Small intestine (tissue), 7 donors: ENCODE results near the gene TTC23. TPM values are rescaled to one million over a fixed set of nuclear protein-coding genes. Genes with fewer than 3 reads are reported as not detected.

ENCODE experiments used
- DNase-seq, 2 donors: peaks; one replicate each; pipeline versions ENCODE4 v3.0.0 to v3.0.0-alpha.2; 2013
- FAIRE-seq: peaks from 2 replicates; lab custom pipeline; 2012; peaks lifted over from hg19 to GRCh38; lab: Jason Lieb, UNC
- H3K27ac ChIP-seq, 3 donors: one replicate each; pipeline ENCODE4 v1.5.1; 2013; ENCODE audit warnings: low read length in 2 of 3, mild to moderate bottlenecking in 2 of 3, control low read depth in 1 of 3, inconsistent platforms in 1 of 3, low read depth in 1 of 3, moderate library complexity in 1 of 3
- H3K27me3 ChIP-seq, 3 donors: one replicate each; pipeline ENCODE4 v1.6.1; 2013; ENCODE audit warnings: low read length in 3 of 3, inconsistent platforms in 1 of 3; ENCODE audit not compliant: control insufficient read depth in 3 of 3, insufficient read depth in 3 of 3
- H3K36me3 ChIP-seq, 3 donors: one replicate each; pipeline ENCODE4 v1.6.1; 2013; ENCODE audit warnings: low read length in 3 of 3, inconsistent platforms in 1 of 3, low read depth in 1 of 3, mild to moderate bottlenecking in 1 of 3, moderate library complexity in 1 of 3; ENCODE audit not compliant: control insufficient read depth in 3 of 3, insufficient read depth in 2 of 3
- H3K4me1 ChIP-seq, 3 donors: one replicate each; pipeline ENCODE4 v1.6.1; 2013; ENCODE audit warnings: low read length in 2 of 3, inconsistent platforms in 1 of 3, low read depth in 1 of 3, mild to moderate bottlenecking in 1 of 3, moderate library complexity in 1 of 3; ENCODE audit not compliant: control insufficient read depth in 3 of 3, insufficient read depth in 2 of 3
- H3K4me3 ChIP-seq, 3 donors: one replicate each; pipeline ENCODE4 v1.5.1; 2013; ENCODE audit warnings: low read length in 3 of 3, control low read depth in 1 of 3, inconsistent platforms in 1 of 3, low read depth in 1 of 3, mild to moderate bottlenecking in 1 of 3, moderate library complexity in 1 of 3
- H3K9me3 ChIP-seq, 2 donors: one replicate each; pipeline ENCODE4 v1.6.1; 2013; ENCODE audit warnings: low read depth in 1 of 2, low read length in 1 of 2; ENCODE audit not compliant: control insufficient read depth in 2 of 2, insufficient read depth in 1 of 2
- WGBS, 3 donors: extraction: QIAGEN DNeasy Blood & Tissue Kit; methylation state at CpG; one replicate each; pipeline ENCODE4 v1.1.7; 2013; 5-methylcytosine and 5-hydroxymethylcytosine counted together
- polyA plus RNA-seq, 4 donors: library from polyadenylated mRNA; stranded (reverse) in 3 of 4; unstranded in 1 of 4; fragments of 200-250 nt in 3 of 4; fragments of 120-200 nt in 1 of 4; gene quantifications; one replicate each; pipeline versions ENCODE4 v1.2.1 to v1.2.3, GENCODE V29; 2013
- donor health status: healthy with polysubstance abuse.
- donor health status: control.
- donor health status: control.
- donor health status: Bipolar disorder and iron deficiency.
- donor health status: healthy.

The TTC23 gene
- polyA plus RNA-seq, 4 donors: 3.6 to 17.2 (median 6.3) TPM

GRCh38 chr15:99149366-99149765 is 100.0 kb downstream of the TTC23 start:
- DNase-seq: no peak
- no peak for FAIRE-seq
- WGBS, 3 donors: 93 to 96% (median 96%) methylated on average over 4 of the region's 4 CpGs
- Histone ChIP-seq H3K4me1 (peaks cover 0 to 5% (median 0%) of the 10 kb centered on the region in 3 donors), H3K27me3 (no peaks in the 10 kb centered on the region), H3K36me3 (peaks cover 0 to 45% (median 3%) of the 10 kb centered on the region in 3 donors), H3K9me3 (no peaks in the 10 kb centered on the region), H3K4me3 (no peak overlapping the region), H3K27ac (no peak overlapping the region)

DNA sequence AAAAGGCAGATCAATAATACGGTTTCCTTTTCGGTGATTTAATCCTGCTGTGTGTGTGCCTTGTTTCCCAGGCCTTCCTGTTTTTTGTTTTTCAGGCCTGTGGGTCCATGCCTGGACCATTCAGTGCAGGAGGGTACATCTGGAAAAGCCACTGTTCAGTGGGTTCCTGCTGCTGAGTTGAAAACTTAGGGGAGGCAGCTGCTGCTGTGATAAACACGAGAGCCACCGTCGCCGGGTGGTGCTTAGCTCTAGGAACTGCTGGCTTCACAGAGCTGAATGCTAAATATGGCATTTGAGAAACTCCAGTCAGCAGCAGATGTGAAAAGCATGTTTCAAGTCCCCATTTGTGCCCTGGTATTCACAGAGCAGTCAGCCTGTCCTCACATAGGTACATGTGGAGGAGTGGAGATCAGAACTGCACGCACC is 100.5 kb downstream of the TTC23 start:
- no peak overlapping the region for H3K4me3 ChIP-seq
- no peaks in the 10 kb centered on the region for H3K9me3 ChIP-seq
- DNase-seq (no peak), FAIRE-seq (no peak)
- 77 to 94% (median 87%) methylated on average over 7 of the region's 7 CpGs for WGBS, 3 donors
- peaks cover 0 to 1% (median 0%) of the 10 kb centered on the region in 3 donors for H3K4me1 ChIP-seq
- no peaks in the 10 kb centered on the region for H3K27me3 ChIP-seq
- H3K36me3 ChIP-seq: peaks cover 0 to 45% (median 3%) of the 10 kb centered on the region in 3 donors
- H3K27ac ChIP-seq: no peak overlapping the region

DNA sequence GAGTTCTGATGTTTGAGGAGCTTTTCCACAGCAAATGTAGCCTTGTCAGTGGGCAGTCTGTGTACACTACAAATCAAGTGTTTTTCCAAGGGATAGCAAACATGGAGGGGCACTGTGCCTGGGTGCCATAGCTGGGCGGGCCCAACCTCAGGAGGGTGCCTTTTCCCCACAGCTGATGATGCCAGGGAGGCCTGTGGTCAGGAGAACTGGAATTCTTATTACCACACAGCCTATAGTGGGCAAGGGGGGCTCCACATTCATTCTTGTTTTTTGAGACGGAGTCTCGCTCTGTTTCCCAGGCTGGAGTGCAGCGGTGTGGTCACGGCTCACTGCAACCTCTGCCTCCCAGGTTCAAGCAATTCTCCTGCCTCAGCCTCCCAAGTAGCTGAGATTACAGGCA is 102.7 kb downstream of the TTC23 start:
- FAIRE-seq (no peak), DNase-seq (no peak)
- WGBS, 3 donors: 93 to 96% (median 96%) methylated on average over 5 of the region's 5 CpGs
- no peak overlapping the region for H3K27ac ChIP-seq
- no peak overlapping the region for H3K4me3 ChIP-seq
- no peaks in the 10 kb centered on the region for H3K9me3 ChIP-seq
- H3K36me3 ChIP-seq: peaks cover 0 to 41% (median 3%) of the 10 kb centered on the region in 3 donors
- peaks cover 0 to 6% (median 0%) of the 10 kb centered on the region in 3 donors for H3K4me1 ChIP-seq
- H3K27me3 ChIP-seq: no peaks in the 10 kb centered on the region

DNA sequence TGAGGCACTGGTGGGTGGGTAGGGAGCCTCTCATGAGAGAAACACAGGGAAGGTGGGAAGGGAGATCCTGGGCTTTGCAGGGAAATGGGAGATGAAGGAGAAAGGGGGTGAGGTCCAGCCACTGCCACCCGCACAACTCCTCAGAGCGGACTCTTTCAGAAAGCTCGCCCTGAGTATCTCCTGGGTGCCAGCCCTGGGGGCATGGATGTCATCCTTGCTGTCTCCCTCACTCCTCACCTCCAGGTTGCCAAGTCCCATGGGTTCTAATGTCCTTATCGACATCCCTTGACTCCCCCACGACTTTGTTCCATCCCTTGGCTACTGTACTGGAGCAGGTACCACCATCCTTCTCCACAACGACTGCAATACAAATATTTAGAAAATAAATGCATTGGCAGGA is 103.6 kb downstream of the TTC23 start:
- Histone ChIP-seq H3K27me3 (no peaks in the 10 kb centered on the region), H3K9me3 (no peaks in the 10 kb centered on the region), H3K27ac (no peak overlapping the region), H3K4me1 (peaks cover 0 to 6% (median 0%) of the 10 kb centered on the region in 3 donors), H3K4me3 (no peak overlapping the region), H3K36me3 (peaks cover 0 to 33% (median under 1%) of the 10 kb centered on the region in 3 donors)
- no peak for DNase-seq
- WGBS, 3 donors: 89 to 97% (median 91%) methylated on average over 6 of the region's 6 CpGs
- FAIRE-seq: no peak

GRCh38 chr15:99145005-99145404 is 104.4 kb downstream of the TTC23 start:
- Histone ChIP-seq H3K36me3 (peaks cover 0 to 31% (median 0%) of the 10 kb centered on the region in 3 donors), H3K9me3 (no peaks in the 10 kb centered on the region), H3K4me1 (peaks cover 0 to 6% (median 0%) of the 10 kb centered on the region in 3 donors), H3K27me3 (no peaks in the 10 kb centered on the region), H3K4me3 (no peak overlapping the region), H3K27ac (no peak overlapping the region)
- DNase-seq (no peak), FAIRE-seq (no peak)
- 80 to 89% (median 87%) methylated on average over 10 of the region's 10 CpGs for WGBS, 3 donors

- Histone ChIP-seq H3K27me3 (no peaks in the 10 kb centered on the region), H3K4me1 (peaks cover 0 to 6% (median 0%) of the 10 kb centered on the region in 3 donors), H3K9me3 (no peaks in the 10 kb centered on the region), H3K36me3 (peaks cover 0 to 26% (median 0%) of the 10 kb centered on the region in 3 donors), H3K4me3 (no peak overlapping the region), H3K27ac (no peak overlapping the region)
- DNase-seq (no peak), FAIRE-seq (no peak)
- WGBS, 3 donors: 79 to 87% (median 83%) methylated on average over 7 of the region's 7 CpGs
Observed at GRCh38 chr15:99143655-99144610, 105.4 kb downstream of the TTC23 start.

GRCh38 chr15:99143242-99143641 is 106.1 kb downstream of the TTC23 start:
- H3K27ac ChIP-seq: no peak overlapping the region
- 29 to 41% (median 39%) methylated on average over 3 of the region's 3 CpGs for WGBS, 3 donors

GRCh38 chr15:99142562-99142961 is 106.8 kb downstream of the TTC23 start:
- FAIRE-seq (no peak), DNase-seq (no peak)
- peaks cover 0 to 6% (median 0%) of the 10 kb centered on the region in 3 donors for H3K4me1 ChIP-seq
- no peaks in the 10 kb centered on the region for H3K9me3 ChIP-seq
- H3K27me3 ChIP-seq: no peaks in the 10 kb centered on the region
- WGBS, 3 donors: 83 to 87% (median 85%) methylated on average over 5 of the region's 5 CpGs
- no peak overlapping the region for H3K4me3 ChIP-seq
- no peak overlapping the region for H3K27ac ChIP-seq
- peaks cover 0 to 33% (median 0%) of the 10 kb centered on the region in 3 donors for H3K36me3 ChIP-seq

More at GRCh38 chr15:99143242-99143641, 106.1 kb downstream of the TTC23 start:
- peaks cover 0 to 6% (median 0%) of the 10 kb centered on the region in 3 donors for H3K4me1 ChIP-seq
- no peaks in the 10 kb centered on the region for H3K9me3 ChIP-seq
- FAIRE-seq (no peak), DNase-seq (no peak)
- H3K27me3 ChIP-seq: no peaks in the 10 kb centered on the region
- no peak overlapping the region for H3K4me3 ChIP-seq
- peaks cover 0 to 30% (median 0%) of the 10 kb centered on the region in 3 donors for H3K36me3 ChIP-seq
